ENCODE data around the gene LCN1.

The LCN1 gene

DNA sequence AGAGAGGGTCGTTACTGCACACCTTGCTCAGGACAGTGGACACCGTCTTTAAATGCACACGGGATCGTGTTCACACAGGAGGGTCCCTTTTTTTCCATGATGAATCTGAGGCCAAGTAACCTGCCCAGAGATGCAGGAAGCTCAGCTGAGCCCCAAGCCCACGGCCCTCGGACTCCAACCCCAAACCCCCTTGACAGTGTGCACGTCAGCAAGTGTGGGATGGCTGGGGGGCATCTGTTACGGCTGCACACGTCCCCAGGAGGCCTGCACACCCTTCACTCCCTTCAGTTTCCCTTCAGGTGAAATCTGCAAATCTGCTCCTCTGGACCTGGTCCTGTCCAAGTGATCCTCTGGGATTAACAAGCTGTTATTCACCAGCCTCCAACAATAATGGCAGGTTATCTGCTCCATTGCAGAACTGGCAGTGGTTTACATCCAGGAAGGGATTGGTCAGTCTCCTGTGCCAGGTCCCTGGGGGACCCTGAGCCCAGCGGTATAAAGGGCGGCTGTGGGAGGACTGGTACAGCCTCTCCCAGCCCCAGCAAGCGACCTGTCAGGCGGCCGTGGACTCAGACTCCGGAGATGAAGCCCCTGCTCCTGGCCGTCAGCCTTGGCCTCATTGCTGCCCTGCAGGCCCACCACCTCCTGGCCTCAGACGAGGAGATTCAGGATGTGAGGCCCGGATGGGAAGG is at the start of gene LCN1:
Gene LCN1, plus strand, starts transcription at position 525 of the 692 bp plus-strand sequence. Its CDS starts 58 bp downstream, at position 583.
- no peak for DNase-seq (ENCODE audit: low read depth in 2 of 2)

DNA sequence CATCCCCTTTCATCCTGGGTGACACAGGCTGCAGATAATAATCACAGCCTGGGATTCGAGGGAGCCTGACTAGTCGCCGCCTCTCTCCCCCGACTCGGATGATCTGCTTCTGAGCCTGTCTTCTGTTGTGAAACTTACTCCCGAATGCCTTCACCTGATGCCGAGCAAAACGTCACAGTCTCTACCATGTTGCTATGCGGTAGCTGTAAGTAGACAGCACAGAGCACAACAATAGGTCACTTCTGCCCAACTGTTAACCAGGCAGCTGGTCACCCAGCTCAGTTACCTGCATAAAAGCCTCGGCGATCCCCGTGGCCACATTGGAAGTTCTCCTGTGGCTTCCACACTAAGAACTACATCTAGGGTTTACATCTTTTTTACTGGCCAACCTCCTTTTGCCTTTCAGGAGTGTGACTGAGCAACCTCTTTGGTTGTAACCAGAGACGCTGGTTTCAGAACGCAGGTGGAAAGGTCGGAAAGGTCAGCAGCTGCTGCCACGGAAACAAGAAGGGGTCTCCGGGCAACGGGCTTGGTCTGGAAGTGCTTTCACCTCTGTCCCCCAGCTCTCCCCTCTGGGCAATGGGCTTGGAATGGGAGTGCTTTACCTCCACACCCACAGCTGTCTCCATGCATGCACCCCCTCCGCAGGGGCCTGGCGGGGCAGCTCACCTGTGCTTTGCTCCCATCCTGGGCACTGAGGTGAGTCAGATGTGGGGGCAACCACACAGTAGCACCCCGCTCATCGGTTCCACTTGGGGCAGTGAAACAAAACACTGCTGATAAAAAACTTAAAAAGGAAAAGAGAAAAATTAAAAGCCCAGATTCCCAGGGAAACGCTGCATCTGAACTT is 49.2 kb upstream of the LCN1 start:
- no peak for DNase-seq (ENCODE audit: low read depth in 2 of 2)

DNA sequence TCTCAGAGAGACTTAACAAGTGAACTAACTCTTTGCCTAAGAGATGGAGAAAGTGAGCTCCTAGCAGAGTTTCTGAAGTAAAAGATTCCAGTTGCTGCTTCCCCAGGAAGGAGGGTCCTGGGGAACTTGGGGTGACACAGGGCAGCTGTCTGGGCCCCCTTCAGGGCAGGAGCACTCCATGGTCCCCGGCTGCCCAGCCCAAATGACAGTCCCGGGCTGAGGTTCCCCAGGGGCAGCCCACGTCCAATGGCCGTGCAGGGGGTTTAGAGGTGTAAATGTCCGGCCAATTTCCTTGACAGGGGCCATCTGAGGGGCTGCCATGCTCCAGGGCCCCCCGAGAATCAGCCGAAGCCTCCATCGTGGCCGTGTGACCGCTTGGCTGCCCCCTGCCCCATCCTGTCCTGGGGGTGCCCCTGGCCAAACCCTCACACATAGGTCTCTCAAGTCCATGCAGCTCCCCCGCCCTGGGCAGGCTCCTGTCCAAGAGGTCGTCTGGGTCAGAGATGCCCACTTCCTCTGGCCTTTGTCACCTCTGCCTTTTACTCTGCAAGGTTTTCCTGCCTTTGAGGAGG is 47.2 kb upstream of the LCN1 start:
- no peak for DNase-seq (ENCODE audit: low read depth in 2 of 2)

DNA sequence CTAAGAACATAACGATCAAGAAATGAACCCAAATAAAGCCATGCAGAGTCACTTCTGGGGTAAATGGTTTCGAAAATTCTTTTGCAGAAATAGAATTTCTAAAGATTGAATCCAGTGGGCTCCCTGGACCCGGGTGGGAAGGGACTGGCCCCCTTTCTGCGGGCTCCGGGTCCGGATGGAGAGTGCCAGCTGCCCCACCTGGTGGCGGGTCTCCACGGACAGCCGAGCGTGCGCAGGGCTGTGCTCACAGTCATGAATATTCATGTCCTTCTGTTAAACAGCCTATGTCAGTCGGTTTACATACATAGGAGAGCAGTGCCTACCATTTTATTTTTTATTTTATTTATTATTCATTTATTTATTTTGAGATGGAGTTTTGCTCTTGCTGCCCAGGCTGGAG is 46.3 kb upstream of the LCN1 start:
- no peak for DNase-seq (ENCODE audit: low read depth in 2 of 2)

DNA sequence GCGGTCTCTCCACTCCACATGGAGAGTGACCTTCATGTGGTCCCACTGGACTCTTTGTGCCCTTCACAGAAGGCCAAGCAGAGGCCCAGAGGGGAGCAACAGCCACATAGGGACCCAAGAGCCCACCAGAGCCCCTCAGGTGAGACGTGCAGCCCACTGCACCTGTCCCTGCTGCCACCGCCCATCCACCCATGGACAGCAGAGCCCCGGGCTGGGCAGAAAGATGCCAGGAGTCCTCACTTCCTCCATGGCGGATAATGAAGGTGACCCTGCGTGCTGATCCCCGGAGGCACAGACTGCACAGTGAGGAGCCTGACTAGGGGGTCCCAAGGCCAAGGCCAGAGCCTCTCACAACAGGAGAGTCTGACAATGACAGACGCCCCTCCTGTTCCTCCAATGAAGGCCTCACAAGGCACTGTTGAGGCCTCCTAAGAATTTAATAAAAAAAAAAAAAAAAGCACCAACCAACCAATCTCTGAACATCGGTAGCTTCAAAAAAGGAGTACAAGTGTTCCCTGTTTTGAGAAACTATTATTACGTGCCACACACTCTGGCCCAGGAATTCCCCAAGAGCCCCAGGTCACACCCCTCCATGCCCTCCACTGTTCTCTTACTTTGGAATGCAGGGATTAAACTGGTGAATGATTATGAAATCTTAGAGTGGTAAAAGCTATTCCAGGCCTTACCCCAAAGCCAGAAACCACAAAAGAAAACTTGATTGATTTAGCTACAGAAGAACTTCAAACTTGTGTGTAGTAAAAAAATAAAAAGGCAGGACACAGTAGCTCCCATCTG is 44.5 kb upstream of the LCN1 start:
- DNase-seq (ENCODE audit: low read depth in 2 of 2) = no peak

DNA sequence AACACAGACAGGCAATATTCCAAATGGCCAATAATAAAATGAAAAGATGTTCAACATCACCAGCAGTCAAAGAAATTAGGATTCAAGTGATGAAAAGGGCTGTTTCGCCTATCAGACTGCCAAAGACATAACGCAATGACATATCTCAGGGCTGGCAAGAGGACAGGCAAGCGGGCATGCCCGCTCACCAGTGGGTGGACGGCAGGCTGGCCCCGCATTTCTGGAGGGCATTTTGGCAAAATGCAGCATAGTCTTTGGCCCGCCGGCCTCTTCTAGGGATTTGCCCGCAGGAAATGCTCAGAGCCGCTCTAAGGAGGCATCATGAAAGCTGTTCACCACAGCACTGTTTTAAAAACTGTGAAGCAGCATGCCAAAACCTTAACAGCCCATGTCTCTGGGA is 43.0 kb upstream of the LCN1 start:
- DNase-seq (ENCODE audit: low read depth in 2 of 2) = no peak

DNA sequence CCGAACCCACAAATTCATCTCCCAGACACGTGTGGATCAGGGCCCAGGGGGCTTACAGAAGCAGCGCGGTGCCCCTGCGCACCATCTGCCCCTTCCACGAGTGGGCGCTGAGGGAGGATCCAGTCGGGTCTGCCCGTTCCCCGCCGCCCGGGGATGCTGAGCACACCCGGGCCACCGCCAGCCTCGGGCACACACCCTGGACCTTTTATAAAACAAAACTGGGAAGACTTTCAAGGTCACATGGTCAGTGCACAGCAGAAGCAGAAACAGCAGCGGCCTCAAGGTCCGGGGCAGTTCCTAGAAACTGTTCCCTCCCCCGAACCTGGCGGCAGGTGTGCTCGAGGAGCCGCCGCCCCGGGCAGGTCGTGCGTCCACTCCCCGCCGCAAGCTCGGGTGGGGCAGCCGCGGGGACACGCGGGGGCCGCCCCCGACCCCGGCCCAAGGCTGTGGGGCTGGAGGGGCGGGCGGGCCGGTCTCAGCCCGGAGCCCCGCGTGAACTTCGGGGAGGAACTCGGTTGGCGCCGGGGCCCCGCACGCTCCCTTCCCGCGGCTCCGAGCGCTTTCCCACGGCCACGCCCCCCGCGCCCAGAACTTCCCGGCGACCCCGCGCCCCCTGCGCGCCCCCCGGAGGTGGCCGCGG is 42.3 kb upstream of the LCN1 start:
- no peak for DNase-seq (ENCODE audit: low read depth in 2 of 2)

DNA sequence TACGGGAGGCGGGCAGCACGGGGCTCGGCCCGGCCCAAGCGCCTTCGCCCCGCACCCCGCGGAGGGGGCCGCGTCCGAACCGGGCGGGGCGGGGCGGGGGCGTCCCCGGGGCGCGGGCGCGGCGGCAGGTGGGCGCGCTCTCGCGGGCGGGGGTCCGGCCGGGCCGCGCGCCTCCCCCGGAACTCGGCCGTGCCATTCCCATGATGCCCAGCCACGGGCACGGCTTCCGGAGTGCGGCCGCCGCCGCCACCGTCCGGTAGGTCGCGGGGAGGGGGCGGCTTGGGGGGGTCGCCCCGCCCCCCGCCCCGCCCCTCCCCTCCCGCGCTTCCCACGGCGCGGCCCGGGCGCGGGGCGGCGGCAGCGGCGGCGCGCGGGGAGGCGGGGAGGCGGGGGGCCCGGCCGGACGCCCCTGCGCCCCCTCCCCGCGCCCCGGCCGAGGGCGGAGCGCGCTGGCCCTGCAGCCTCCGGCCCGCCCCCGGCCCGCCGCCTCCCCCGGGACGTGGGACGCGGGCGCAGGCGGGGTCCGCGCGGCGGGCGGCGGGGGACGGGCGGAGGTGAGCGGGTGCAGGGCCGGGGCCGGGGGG is 41.7 kb upstream of the LCN1 start, which contains the start of gene PPP1R26:
Gene PPP1R26, plus strand, starts transcription at position 314 of the 584 bp plus-strand sequence. CDS start 4,729 bp downstream, outside the sequence.
- no peak for DNase-seq (ENCODE audit: low read depth in 2 of 2)

DNA sequence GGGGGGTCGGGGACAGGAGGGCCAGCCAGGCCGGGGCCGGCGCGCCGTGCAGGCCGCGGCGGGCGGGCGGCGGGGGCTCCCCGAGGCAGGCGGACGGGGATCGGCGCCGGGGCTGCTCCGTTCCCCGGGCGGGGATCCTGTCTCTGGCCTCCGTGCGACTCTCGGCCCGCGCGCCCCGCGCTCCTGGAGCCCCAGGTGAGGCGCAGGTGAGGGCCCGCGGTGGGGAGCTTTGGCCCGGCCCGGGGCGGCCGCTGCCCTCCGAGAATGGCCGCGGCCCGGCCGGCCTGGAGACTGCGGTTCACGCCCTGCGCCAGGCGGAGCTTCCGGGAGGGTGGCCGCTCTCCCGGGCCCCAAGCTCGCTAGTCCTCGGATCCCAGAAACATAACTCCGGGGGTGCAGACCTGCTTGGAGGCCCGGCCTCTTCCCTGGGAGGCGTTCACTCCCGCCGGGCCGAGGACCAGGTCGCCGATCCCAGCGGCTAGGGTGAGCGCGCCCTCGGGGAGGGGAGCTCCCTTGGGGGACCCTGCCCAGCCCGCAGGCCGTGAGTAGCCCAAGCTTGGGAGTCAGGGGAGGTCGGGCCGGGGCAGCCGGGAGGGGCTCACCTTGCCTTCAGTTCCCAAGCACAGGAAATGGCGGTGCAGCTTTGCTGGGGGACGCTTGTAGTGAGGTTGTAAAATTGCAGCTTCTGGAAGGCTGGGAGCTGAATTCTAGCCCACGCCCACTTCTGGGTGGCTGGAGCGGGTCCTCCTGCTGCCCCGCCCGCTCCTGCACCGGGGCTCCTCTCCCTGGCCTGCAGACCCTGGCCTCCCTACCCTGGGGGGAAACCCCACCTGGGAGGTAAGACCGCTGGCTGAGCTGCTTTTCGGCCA is 40.9 kb upstream of the LCN1 start:
- no peak for DNase-seq (ENCODE audit: low read depth in 2 of 2)

DNA sequence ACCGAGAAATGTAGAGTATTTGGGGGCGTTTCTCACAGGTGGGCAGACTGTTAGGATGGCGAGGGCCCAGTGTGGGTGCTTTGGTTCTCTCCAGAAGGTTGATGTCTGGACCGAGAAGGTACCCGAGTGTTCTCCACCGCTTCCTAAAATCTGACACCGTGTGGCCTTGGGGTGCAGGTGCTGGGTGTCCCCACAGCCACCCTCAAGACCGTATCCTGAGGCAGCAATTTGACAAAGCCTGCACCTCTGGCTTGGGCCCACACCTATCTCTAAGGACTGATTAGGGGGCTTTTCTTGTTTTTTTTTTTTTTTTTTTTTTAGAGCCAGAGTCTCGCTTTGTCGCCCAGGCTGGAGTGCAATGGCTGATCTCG is 40.3 kb upstream of the LCN1 start:
- DNase-seq (ENCODE audit: low read depth in 2 of 2) = no peak

DNA sequence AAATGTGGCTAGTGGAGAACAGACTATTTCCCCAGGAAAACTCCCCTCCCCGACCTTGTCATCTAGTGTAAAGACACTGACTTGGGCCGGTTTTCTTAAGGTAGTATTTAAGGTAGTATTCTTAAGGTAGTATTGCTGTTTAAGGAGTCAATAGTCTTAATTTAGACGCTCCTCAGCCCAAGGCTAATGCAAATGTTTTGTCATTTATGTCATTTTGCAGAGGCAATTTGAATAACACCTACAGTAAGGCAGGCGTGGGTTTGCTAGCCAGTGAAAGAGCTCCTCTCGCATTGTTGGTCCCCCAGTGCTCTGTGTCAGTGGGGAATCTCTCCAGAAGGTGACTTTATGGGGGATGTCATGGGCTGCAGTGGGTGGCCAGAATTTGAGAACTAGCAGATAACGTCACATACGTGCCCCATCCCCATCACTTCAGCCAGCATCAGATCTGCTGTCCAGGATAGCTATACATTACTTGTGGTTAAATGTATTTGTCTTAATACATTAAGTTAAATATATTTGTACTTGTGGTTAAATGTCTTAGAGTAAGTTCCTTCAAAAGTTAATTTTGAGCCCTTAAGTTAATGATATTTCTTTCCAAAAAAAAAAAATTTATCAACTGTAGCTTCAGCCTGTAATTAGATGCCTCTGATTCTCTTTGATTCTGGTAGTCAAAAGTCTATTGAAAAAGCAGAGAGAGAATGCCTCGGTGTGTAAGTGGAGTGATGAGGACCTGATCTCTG is 39.1 kb upstream of the LCN1 start:
- DNase-seq (ENCODE audit: low read depth in 2 of 2) = no peak

DNA sequence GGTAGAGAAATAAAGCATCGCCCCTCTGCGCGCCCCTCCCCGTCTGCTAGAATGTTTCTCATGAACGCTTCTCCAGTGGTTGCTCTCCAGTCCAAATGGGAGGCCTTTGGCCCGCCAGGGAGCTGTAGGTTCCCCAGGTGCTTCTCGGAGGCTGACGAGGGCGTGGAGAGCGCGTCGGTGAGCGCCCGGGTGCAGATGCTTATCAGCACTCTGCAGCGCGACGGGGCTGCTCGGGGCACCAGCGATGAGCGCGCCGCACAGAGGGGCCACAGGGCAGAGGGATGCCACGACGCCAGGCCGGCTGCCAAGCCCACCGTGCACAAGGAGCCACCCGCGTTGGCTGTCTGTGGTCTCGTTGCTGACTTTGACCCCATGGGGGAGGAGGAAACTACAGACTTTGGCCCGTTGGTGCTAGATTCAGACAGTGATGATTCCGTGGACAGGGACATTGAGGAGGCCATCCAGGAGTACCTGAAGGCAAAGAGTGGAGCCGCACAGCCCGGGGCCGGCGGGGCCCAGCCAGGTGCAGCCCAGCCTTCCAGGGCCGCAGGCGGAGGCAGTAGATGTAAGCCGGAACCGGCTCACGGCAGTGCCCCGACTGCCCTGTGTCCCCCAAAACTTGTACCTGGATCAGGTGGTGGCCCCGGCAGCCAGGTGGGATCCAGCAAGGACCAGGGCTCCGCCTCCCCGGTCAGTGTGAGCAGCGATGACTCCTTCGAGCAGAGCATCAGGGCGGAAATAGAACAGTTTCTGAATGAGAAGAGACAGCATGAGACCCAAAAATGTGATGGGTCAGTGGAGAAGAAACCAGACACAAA is 36.6 kb upstream of the LCN1 start:
- no peak for DNase-seq (ENCODE audit: low read depth in 2 of 2)

DNA sequence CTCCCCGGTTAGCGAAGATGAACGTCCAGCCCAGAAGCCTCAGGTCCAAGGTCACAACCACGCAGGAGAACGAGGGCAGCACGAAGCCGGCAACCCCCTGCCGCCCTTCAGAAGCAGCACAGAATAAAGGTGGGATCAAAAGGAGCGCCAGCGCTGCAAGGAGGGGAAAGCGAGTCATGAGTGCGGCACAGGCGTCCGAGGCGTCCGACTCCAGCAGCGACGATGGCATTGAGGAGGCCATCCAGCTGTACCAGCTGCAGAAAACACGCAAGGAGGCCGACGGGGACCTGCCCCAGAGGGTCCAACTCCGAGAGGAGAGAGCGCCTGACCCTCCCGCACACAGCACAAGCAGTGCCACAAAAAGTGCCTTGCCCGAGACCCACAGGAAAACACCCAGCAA is 35.9 kb upstream of the LCN1 start:
- no peak for DNase-seq (ENCODE audit: low read depth in 2 of 2)

DNA sequence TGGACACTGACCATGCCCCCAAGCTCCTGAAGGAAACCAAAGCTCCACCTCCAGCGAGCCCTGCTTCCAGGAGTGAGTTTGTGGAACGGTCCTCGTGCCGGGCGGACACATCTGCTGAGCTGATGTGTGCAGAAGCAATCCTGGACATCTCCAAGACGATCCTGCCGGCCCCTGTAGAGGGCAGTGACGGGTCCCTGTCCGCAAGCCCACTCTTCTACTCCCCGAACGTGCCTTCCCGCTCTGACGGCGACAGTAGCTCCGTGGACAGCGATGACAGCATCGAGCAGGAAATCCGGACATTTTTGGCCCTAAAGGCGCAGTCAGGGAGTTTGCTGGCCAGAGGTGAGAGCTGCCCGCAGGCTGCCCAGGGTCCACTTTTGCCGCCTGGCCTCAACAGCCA is 35.4 kb upstream of the LCN1 start:
- no peak for DNase-seq (ENCODE audit: low read depth in 2 of 2)

DNA sequence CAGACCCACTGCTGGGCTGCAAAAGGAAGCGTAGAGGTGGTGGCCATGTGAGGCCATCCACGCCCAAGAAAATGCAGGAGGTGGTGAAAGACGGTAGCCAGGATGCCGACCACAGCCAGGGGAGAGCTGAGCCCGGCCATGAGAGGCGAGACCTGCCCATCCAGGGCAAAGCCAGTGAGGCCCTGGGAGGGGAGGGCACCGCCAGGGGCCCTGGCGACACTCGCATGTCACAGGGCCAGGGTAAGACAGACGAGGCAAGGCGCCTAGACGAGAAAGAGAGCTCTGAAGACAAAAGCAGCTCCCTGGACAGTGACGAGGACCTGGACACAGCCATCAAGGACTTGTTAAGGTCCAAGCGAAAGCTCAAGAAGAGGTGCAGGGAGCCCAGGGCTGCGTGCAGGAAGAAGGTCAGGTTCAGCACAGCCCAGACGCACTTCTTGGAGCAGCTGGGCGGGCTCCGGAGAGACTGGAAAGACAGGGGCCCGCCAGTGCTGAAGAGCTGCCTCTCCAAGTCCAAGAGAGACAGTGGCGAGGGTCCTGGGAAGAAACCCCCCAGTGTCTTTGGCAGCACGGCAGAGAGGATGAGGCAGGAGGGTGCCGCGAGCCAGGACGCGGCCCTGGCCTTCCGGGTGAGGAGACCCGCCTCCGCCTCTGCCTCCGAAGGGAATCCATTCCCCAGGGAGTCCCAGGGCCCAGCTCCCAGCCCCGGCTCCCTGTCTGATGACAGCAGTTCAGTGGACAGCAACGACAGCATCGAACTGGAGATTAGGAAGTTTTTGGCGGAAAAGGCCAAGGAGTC is 34.8 kb upstream of the LCN1 start:
- no peak for DNase-seq (ENCODE audit: low read depth in 2 of 2)

DNA sequence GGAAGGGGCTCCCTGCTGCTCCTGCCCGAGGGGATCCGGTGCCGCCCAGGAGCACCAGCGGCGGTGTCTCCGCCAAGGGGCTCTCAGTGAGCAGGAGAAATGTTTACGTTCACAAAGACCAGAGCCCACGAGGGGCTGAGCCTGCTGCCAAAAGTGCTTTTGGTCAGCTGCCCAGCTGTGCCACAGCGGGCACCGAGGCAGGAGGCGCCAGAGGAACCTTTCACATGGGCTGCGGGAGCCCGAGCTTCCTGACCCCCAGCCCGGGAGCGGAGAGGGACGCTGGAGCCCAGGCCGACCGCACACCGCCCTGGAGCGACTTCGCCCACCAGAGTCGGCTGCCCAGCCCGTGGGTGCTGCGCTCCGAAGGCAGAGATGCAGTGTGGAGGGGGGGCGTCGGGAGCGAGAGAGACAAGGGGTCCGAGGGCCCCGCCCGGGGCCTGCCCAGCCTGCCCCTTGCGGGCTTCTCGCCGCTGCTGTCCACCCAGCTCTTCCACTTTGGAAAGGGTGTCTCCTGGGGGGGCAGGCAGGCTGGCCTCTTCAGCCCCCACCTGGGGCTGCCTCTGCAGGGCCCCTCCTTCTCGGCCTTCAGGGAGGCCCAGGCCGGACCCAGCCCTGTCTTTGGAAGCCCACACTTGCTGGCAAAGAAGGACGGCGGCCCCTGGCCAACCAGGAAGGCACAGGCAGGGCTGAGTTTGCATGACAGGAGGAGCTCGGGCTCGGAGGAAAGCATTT is 33.8 kb upstream of the LCN1 start:
- DNase-seq (ENCODE audit: low read depth in 2 of 2) = no peak

DNA sequence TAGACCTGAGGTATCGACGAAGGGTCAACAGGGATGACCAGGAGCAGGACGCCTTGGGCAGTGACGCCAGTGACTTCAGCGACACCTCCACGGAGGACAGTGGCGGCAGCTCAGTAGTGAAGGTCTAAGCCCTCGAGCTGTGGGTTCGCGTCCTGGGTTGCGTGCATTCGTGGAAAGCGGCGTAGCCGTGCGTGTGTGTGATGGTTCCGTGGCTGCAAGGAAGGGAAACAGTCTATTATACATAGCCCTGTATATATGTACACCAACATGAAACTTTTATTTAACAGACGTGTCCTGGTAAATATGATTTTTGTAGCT is 33.3 kb upstream of the LCN1 start:
- DNase-seq (ENCODE audit: low read depth in 2 of 2) = no peak

Measured in stimulated activated CD4-positive, alpha-beta T cell treated with anti-CD3 and anti-CD28 coated beads, Interleukin-1b, Interleukin-23, amount 100 ng/mL, for 1 hour (primary cell).